ENCODE results near the gene PPP4C. TPM values are rescaled to one million over a fixed set of nuclear protein-coding genes. Genes with fewer than 3 reads are reported as not detected.

The PPP4C gene
- total RNA-seq, 1 experiment from 2014 or later: 103 TPM

GRCh38 chr16:30087181-30087898, 11.5 kb downstream of the PPP4C start:
- Histone ChIP-seq H3K9ac (ENCODE audit: low read length) (no peak overlapping the region), H3K9me3 (ENCODE audit: low read length) (no peaks in the 10 kb centered on the region), H3K27ac (ENCODE audit: low read length) (no peak overlapping the region), H3K79me2 (ENCODE audit: low read length) (no peaks in the 10 kb centered on the region), H2AFZ (ENCODE audit: low read length) (no peak overlapping the region), H3K4me2 (ENCODE audit: low read depth, low read length, poor library complexity, severe bottlenecking) (no peak overlapping the region), H3K36me3 (ENCODE audit: insufficient read depth, low read length) (peaks cover 4% of the 10 kb centered on the region; the same call in 1 of the 2 replicates), H4K20me1 (ENCODE audit: insufficient read depth, low read depth, low read length) (no peaks in the 10 kb centered on the region), H3K27me3 (ENCODE audit: low read length) (no peaks in the 10 kb centered on the region), H3K4me1 (ENCODE audit: low read length) (peaks cover 16% of the 10 kb centered on the region), H3K4me3 (ENCODE audit: low read length) (no peak overlapping the region), H3K9me2 (replicated peaks; ENCODE audit: insufficient read depth, low read length) (no peaks in the 10 kb centered on the region)
- no peak for DNase-seq

DNA sequence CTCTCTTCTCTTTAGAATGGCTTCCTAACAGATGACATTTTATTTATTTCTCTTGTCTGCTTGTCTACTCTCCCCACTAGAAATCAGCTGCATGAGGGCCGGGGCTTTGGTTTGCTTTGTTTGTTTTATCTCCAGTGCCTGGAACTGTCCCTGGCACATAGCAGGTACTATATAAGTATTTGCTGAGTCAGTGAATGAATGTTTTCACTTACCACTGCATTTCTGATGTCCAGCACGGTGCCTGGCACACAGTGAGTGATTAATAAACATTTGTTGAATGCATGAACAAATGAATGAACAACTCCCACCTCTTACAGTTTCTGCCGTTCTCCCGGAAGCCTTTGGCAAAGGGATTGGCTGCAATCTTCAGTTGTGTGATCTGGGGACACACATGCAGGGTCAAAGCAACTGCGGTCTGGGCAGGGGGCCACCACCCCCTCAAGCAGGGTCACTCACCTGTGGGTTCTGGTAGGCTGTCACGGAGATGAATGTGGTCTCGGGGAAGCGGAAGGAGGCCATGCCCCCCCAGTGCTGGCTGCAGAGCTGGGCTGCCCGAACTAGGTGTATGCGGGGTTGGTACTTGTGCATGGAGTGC, 12.5 kb downstream of the PPP4C start:
- no peak overlapping the region for H3K9ac ChIP-seq (ENCODE audit: low read length)
- H3K36me3 ChIP-seq (ENCODE audit: insufficient read depth, low read length): peaks cover 4% of the 10 kb centered on the region; the same call in 1 of the 2 replicates
- DNase-seq: no peak
- no peaks in the 10 kb centered on the region for H3K9me2 ChIP-seq (replicated peaks; ENCODE audit: insufficient read depth, low read length)
- H3K4me1 ChIP-seq (ENCODE audit: low read length): peaks cover 26% of the 10 kb centered on the region
- no peak overlapping the region for H3K4me3 ChIP-seq (ENCODE audit: low read length)
- no peaks in the 10 kb centered on the region for H4K20me1 ChIP-seq (ENCODE audit: insufficient read depth, low read depth, low read length)
- H3K4me2 ChIP-seq (ENCODE audit: low read depth, low read length, poor library complexity, severe bottlenecking): no peak overlapping the region
- no peaks in the 10 kb centered on the region for H3K9me3 ChIP-seq (ENCODE audit: low read length)
- no peaks in the 10 kb centered on the region for H3K27me3 ChIP-seq (ENCODE audit: low read length)
- H3K79me2 ChIP-seq (ENCODE audit: low read length): no peaks in the 10 kb centered on the region
- H2AFZ ChIP-seq (ENCODE audit: low read length): no peak overlapping the region
- H3K27ac ChIP-seq (ENCODE audit: low read length): no peak overlapping the region

DNA sequence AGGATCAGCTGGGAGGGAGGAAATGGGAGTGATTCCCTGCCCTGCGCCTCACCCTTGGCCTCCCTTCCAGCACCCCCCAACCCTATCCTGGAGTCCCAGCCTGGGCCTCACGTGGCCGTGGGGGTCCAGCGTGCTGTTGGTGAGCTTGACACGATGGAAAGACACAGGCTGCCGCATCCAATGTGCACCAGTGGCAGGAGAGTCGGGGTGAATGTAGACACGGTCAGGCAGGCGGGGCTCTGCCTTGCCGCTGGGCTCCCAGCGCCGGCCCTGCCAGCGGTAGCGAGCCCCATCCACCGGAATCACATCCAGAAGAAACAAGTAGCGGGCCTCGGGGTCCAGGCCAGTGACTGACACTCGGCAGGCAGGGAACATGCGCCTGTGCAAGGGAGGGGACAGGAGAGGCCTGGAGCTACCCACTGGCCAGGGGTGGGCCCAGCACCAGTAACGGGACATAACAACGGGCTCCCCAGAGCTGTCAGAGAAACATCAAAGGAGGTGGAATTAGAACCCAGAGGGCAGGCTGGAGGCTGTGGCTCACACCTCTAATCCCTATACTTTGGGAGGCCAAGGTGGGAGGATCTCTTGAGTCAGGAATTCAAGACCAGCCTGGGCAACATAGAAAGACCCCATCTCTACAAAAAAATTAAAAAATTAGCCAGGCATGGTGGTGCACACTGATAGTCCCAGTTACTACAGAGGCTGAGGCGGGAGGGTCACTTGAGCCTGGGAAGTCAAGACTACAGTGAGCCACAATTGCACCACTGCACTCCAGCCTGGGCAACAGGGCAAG, 13.2 kb downstream of the PPP4C start:
- H4K20me1 ChIP-seq (ENCODE audit: insufficient read depth, low read depth, low read length): no peaks in the 10 kb centered on the region
- no peak overlapping the region for H3K4me2 ChIP-seq (ENCODE audit: low read depth, low read length, poor library complexity, severe bottlenecking)
- no peak overlapping the region for H3K4me3 ChIP-seq (ENCODE audit: low read length)
- H3K27ac ChIP-seq (ENCODE audit: low read length): no peak overlapping the region
- peaks cover 26% of the 10 kb centered on the region for H3K4me1 ChIP-seq (ENCODE audit: low read length)
- H3K27me3 ChIP-seq (ENCODE audit: low read length): no peaks in the 10 kb centered on the region
- DNase-seq: no peak
- H3K9me2 ChIP-seq (replicated peaks; ENCODE audit: insufficient read depth, low read length): no peaks in the 10 kb centered on the region
- no peak overlapping the region for H2AFZ ChIP-seq (ENCODE audit: low read length)
- H3K9ac ChIP-seq (ENCODE audit: low read length): no peak overlapping the region
- H3K79me2 ChIP-seq (ENCODE audit: low read length): no peaks in the 10 kb centered on the region
- no peaks in the 10 kb centered on the region for H3K9me3 ChIP-seq (ENCODE audit: low read length)
- H3K36me3 ChIP-seq (ENCODE audit: insufficient read depth, low read length): peaks cover 4% of the 10 kb centered on the region; the same call in 1 of the 2 replicates

- Histone ChIP-seq H3K9me2 (replicated peaks; ENCODE audit: insufficient read depth, low read length) (no peaks in the 10 kb centered on the region), H3K36me3 (ENCODE audit: insufficient read depth, low read length) (no peaks in the 10 kb centered on the region), H3K27me3 (ENCODE audit: low read length) (no peaks in the 10 kb centered on the region), H3K9ac (ENCODE audit: low read length) (peak overlapping the region; percentile 85), H3K79me2 (ENCODE audit: low read length) (peaks cover 3% of the 10 kb centered on the region; the same call in 1 of the 2 replicates), H3K9me3 (ENCODE audit: low read length) (no peaks in the 10 kb centered on the region), H4K20me1 (ENCODE audit: insufficient read depth, low read depth, low read length) (no peaks in the 10 kb centered on the region), H3K4me2 (ENCODE audit: low read depth, low read length, poor library complexity, severe bottlenecking) (peak overlapping the region; percentile 91), H2AFZ (ENCODE audit: low read length) (no peak overlapping the region), H3K27ac (ENCODE audit: low read length) (no peak overlapping the region), H3K4me3 (ENCODE audit: low read length) (peak overlapping the region; percentile 78; the same call in 1 of the 2 replicates), H3K4me1 (ENCODE audit: low read length) (peaks cover 40% of the 10 kb centered on the region)
- DNase-seq: no peak
Measured at GRCh38 chr16:30090610-30091331, 15.0 kb downstream of the PPP4C start.

GRCh38 chr16:30091474-30092372, 15.9 kb downstream of the PPP4C start, which contains the start of gene TBX6:
Gene TBX6 (minus strand): TSS chr16:30091924. CDS start chr16:30091193, 731 bp downstream.
- Histone ChIP-seq H3K4me1 (ENCODE audit: low read length) (peaks cover 45% of the 10 kb centered on the region), H3K4me3 (ENCODE audit: low read length) (peak within 1 kb of the TSS; percentile 78), H3K9ac (ENCODE audit: low read length) (peak within 1 kb of the TSS; percentile 85), H3K27ac (ENCODE audit: low read length) (peak within 1 kb of the TSS; percentile 82), H3K27me3 (ENCODE audit: low read length) (no peaks in the 10 kb centered on the region), H3K79me2 (ENCODE audit: low read length) (peaks cover 3% of the 10 kb centered on the region; the same call in 1 of the 2 replicates), H3K36me3 (ENCODE audit: insufficient read depth, low read length) (no peaks in the 10 kb centered on the region), H3K9me2 (replicated peaks; ENCODE audit: insufficient read depth, low read length) (no peaks in the 10 kb centered on the region), H2AFZ (ENCODE audit: low read length) (peak within 1 kb of the TSS; percentile 84), H4K20me1 (ENCODE audit: insufficient read depth, low read depth, low read length) (no peaks in the 10 kb centered on the region), H3K9me3 (ENCODE audit: low read length) (peaks cover under 1% of the 10 kb centered on the region; the same call in 1 of the 2 replicates), H3K4me2 (ENCODE audit: low read depth, low read length, poor library complexity, severe bottlenecking) (peak within 1 kb of the TSS; percentile 91)
- DNase-seq: peak; percentile 98

DNA sequence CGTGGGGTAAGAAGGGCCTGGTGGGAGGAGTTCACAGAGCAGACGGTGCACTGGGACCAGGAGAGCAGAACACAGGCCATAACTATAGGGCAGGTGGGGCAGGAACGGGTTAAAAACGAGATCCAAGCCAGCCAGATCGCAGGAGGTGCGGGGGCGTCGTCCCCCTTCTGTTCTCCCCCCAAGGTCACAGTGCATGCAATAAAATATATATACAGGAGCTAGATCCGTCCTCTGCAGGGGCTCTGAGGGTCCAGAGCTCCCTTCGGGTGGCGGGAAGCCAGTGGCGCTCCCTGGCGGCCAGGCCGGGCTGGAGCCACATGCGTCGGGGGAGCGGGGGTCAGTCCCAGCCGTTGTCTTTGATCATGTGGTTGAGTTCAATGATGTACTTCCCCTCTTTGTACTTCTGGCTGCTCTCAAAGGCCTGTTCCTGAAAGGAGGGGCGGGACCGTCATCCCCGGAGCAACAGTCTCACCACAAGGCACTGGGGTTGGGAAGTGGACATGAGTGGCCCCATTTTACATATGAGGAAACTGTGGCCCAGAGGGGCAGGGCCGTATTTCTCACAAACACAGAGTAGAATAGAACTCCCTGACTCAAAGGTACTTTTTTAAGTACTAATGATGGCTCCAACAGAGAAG, 16.7 kb downstream of the PPP4C start:
- no peaks in the 10 kb centered on the region for H3K9me2 ChIP-seq (replicated peaks; ENCODE audit: insufficient read depth, low read length)

More for the DNA sequence above, 16.7 kb downstream of the PPP4C start:
- Histone ChIP-seq H3K4me2 (ENCODE audit: low read depth, low read length, poor library complexity, severe bottlenecking) (peak overlapping the region; percentile 91), H3K4me3 (ENCODE audit: low read length) (peak overlapping the region; percentile 78), H2AFZ (ENCODE audit: low read length) (peak overlapping the region; percentile 73), H3K27me3 (ENCODE audit: low read length) (no peaks in the 10 kb centered on the region), H4K20me1 (ENCODE audit: insufficient read depth, low read depth, low read length) (no peaks in the 10 kb centered on the region), H3K4me1 (ENCODE audit: low read length) (peaks cover 45% of the 10 kb centered on the region), H3K27ac (ENCODE audit: low read length) (peak overlapping the region; percentile 82), H3K79me2 (ENCODE audit: low read length) (peaks cover 3% of the 10 kb centered on the region; the same call in 1 of the 2 replicates), H3K36me3 (ENCODE audit: insufficient read depth, low read length) (no peaks in the 10 kb centered on the region), H3K9ac (ENCODE audit: low read length) (peak overlapping the region; percentile 85), H3K9me3 (ENCODE audit: low read length) (peaks cover 8% of the 10 kb centered on the region; the same call in 1 of the 2 replicates)
- peak; percentile 96 for DNase-seq
